ENCODE data around the gene PALLD. TPM values are rescaled to one million over a fixed set of nuclear protein-coding genes. Genes with fewer than 3 reads are reported as not detected.

Gene PALLD
- total and polyA plus RNA-seq, 2 of the 8 experiments (the other 6 are each of a cell fraction or from before 2014, with no cell fraction given): 10.5 to 25.0 TPM

DNA sequence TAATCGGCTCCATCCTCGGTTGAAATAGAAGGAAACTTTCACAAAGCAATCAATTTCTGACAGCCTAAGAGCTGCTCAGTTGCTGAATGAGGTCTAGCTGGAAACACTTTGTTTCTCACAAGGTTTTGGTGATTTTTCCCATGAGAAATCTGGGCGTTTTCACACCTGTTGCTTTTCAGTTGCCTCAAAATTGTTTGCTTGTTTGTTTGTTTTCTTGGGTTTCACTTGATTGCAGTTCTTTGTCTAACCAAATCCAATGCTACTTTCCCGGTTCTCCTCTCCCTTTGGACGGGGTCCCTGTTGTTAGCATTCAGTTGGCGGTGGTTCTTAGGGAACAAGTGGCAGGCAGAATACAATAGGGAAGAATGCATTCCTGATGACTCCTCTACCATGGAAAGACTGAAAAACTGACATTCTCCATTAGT is 135.5 kb downstream of the PALLD start (continued):
- TF ChIP-seq, protein P1, sequence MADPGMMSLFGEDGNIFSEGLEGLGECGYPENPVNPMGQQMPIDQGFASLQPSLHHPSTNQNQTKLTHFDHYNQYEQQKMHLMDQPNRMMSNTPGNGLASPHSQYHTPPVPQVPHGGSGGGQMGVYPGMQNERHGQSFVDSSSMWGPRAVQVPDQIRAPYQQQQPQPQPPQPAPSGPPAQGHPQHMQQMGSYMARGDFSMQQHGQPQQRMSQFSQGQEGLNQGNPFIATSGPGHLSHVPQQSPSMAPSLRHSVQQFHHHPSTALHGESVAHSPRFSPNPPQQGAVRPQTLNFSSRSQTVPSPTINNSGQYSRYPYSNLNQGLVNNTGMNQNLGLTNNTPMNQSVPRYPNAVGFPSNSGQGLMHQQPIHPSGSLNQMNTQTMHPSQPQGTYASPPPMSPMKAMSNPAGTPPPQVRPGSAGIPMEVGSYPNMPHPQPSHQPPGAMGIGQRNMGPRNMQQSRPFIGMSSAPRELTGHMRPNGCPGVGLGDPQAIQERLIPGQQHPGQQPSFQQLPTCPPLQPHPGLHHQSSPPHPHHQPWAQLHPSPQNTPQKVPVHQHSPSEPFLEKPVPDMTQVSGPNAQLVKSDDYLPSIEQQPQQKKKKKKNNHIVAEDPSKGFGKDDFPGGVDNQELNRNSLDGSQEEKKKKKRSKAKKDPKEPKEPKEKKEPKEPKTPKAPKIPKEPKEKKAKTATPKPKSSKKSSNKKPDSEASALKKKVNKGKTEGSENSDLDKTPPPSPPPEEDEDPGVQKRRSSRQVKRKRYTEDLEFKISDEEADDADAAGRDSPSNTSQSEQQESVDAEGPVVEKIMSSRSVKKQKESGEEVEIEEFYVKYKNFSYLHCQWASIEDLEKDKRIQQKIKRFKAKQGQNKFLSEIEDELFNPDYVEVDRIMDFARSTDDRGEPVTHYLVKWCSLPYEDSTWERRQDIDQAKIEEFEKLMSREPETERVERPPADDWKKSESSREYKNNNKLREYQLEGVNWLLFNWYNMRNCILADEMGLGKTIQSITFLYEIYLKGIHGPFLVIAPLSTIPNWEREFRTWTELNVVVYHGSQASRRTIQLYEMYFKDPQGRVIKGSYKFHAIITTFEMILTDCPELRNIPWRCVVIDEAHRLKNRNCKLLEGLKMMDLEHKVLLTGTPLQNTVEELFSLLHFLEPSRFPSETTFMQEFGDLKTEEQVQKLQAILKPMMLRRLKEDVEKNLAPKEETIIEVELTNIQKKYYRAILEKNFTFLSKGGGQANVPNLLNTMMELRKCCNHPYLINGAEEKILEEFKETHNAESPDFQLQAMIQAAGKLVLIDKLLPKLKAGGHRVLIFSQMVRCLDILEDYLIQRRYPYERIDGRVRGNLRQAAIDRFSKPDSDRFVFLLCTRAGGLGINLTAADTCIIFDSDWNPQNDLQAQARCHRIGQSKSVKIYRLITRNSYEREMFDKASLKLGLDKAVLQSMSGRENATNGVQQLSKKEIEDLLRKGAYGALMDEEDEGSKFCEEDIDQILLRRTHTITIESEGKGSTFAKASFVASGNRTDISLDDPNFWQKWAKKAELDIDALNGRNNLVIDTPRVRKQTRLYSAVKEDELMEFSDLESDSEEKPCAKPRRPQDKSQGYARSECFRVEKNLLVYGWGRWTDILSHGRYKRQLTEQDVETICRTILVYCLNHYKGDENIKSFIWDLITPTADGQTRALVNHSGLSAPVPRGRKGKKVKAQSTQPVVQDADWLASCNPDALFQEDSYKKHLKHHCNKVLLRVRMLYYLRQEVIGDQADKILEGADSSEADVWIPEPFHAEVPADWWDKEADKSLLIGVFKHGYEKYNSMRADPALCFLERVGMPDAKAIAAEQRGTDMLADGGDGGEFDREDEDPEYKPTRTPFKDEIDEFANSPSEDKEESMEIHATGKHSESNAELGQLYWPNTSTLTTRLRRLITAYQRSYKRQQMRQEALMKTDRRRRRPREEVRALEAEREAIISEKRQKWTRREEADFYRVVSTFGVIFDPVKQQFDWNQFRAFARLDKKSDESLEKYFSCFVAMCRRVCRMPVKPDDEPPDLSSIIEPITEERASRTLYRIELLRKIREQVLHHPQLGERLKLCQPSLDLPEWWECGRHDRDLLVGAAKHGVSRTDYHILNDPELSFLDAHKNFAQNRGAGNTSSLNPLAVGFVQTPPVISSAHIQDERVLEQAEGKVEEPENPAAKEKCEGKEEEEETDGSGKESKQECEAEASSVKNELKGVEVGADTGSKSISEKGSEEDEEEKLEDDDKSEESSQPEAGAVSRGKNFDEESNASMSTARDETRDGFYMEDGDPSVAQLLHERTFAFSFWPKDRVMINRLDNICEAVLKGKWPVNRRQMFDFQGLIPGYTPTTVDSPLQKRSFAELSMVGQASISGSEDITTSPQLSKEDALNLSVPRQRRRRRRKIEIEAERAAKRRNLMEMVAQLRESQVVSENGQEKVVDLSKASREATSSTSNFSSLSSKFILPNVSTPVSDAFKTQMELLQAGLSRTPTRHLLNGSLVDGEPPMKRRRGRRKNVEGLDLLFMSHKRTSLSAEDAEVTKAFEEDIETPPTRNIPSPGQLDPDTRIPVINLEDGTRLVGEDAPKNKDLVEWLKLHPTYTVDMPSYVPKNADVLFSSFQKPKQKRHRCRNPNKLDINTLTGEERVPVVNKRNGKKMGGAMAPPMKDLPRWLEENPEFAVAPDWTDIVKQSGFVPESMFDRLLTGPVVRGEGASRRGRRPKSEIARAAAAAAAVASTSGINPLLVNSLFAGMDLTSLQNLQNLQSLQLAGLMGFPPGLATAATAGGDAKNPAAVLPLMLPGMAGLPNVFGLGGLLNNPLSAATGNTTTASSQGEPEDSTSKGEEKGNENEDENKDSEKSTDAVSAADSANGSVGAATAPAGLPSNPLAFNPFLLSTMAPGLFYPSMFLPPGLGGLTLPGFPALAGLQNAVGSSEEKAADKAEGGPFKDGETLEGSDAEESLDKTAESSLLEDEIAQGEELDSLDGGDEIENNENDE (IDR thresholded peaks at IDR 0.05; ENCODE audit: insufficient replicate concordance, low read length): no peak
- TF ChIP-seq CREB1 (IDR thresholded peaks at IDR 0.05): no peak
- no peak for TF ChIP-seq JUND (IDR thresholded peaks at IDR 0.05; ENCODE audit: low read length)
- no peak for TF ChIP-seq PHF8 (conservative IDR thresholded peaks at IDR 0.05; ENCODE audit: low read depth, low read length)

Measured in H1 (cell line).